ENCODE data around the gene SMAGP. TPM values are rescaled to one million over a fixed set of nuclear protein-coding genes. Genes with fewer than 3 reads are reported as not detected.
A peak's percentile ranks its signal among the peaks of the same experiment; 100 is the strongest.

Gene SMAGP
- total and polyA plus RNA-seq, 10 donors: 8.2 to 18.1 (median 11.6) TPM

DNA sequence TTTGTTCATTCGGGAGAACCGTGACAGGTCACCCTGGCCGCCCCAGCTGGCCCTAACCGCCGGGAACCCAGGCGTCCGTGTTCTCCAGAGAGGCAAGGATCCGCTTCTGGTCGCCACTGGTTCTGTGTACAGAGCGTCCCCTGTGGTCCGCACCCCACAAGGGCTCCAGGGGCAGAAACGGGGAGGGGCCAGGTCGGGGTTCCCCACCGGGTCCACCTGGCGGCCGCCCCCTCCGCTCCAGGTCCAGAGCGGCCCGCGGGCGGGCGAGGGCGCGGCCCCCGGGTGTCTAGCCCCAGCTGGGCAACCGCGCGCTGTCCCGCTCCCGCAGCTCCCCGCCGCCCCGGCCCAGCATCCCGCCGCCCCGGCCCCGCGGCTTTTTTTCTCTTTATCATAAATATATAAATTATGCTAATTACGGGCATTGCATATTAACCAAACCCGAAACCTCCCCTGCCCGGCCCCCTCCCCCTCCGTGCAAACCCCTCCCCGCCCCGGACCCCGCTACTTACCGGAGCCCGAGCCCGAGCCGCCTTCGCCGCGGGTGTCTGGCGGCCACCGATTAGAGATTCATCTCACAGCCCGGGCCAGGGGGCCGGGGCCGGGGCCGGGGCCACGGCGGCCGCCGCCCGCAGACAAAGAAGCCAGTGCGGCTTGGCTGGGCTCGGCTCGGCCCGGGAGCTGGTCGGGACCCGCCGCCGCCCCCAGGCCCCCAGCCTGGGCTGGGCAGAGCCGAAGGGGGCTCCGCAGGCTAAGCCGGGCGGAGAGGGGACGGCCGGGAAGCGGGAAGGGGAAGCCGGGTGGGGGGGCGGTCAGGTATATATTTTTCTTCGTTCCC, 52.9 kb downstream of the SMAGP start:
- intact Hi-C loops (cut with DNase I; ENCODE audit: low total_unique reads): no loop called here
- peak; percentile 90 for DNase-seq
- WGBS, 5 donors: 2 to 3% (median 2%) methylated on average over 43 to 79 of the region's 81 CpGs

DNA sequence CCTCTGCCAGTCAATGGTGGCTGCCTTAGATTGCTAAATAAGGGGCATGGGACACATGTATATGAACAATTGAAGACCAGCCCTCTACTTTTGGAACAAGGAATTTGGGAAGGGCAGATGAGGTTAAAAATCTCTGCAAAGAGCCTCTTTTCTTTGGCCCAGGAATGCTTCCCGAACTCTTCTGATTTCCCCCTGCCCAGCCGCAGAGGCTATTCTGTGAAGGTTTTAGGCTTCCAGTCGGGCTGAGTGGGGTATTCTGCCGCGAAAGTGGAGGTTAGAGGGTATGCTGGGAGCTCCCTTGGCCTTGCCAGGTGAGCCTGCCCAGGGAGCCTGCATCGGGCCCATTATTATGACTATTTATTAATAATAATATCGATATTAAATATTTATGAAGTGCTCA, 53.6 kb downstream of the SMAGP start:
- H3K36me3 ChIP-seq: peaks cover 0 to 11% (median 0%) of the 10 kb centered on the region in 6 donors
- DNase-seq: no peak
- H3K9me3 ChIP-seq: no peaks in the 10 kb centered on the region
- peak overlapping the region; percentile 67 to 87 (median 71) for H3K4me3 ChIP-seq
- H3K27ac ChIP-seq: peak overlapping the region; percentile 90 to 99 (median 96)
- 36 to 70% (median 58%) methylated on average over 7 of the region's 7 CpGs for WGBS, 5 donors
- TF ChIP-seq POLR2AphosphoS5 (IDR thresholded peaks at IDR 0.05) (no peak), POLR2A (IDR thresholded peaks at IDR 0.05) (no peak)
- TF ChIP-seq, protein P1, sequence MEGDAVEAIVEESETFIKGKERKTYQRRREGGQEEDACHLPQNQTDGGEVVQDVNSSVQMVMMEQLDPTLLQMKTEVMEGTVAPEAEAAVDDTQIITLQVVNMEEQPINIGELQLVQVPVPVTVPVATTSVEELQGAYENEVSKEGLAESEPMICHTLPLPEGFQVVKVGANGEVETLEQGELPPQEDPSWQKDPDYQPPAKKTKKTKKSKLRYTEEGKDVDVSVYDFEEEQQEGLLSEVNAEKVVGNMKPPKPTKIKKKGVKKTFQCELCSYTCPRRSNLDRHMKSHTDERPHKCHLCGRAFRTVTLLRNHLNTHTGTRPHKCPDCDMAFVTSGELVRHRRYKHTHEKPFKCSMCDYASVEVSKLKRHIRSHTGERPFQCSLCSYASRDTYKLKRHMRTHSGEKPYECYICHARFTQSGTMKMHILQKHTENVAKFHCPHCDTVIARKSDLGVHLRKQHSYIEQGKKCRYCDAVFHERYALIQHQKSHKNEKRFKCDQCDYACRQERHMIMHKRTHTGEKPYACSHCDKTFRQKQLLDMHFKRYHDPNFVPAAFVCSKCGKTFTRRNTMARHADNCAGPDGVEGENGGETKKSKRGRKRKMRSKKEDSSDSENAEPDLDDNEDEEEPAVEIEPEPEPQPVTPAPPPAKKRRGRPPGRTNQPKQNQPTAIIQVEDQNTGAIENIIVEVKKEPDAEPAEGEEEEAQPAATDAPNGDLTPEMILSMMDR (IDR thresholded peaks at IDR 0.05 in 8 of 11, conservative IDR thresholded peaks at IDR 0.05 in 3 of 11): no peak
- no peaks in the 10 kb centered on the region for H3K27me3 ChIP-seq (replicated peaks in 1 of 7)
- intact Hi-C loops (cut with DNase I; ENCODE audit: low total_unique reads): no loop called here
- H3K4me1 ChIP-seq: peaks cover 6 to 30% (median 26%) of the 10 kb centered on the region in 6 donors

More for the DNA sequence above, 52.9 kb downstream of the SMAGP start:
- Histone ChIP-seq H3K27ac (peak overlapping the region; percentile 90 to 99 (median 96)), H3K36me3 (peaks cover 0 to 11% (median 0%) of the 10 kb centered on the region in 6 donors), H3K9me3 (no peaks in the 10 kb centered on the region), H3K27me3 (replicated peaks in 1 of 7) (no peaks in the 10 kb centered on the region), H3K4me1 (peaks cover 6 to 30% (median 26%) of the 10 kb centered on the region in 6 donors), H3K4me3 (peak overlapping the region; percentile 67 to 87 (median 71))
- TF ChIP-seq POLR2A (IDR thresholded peaks at IDR 0.05) (no peak), POLR2AphosphoS5 (IDR thresholded peaks at IDR 0.05) (peak in 2 of 3 donors; percentile 58 to 61)
- TF ChIP-seq, protein P1 (IDR thresholded peaks at IDR 0.05 in 8 of 11, conservative IDR thresholded peaks at IDR 0.05 in 3 of 11): peak in 5 of 11 experiments; percentile 6 to 48 (median 19)

DNA sequence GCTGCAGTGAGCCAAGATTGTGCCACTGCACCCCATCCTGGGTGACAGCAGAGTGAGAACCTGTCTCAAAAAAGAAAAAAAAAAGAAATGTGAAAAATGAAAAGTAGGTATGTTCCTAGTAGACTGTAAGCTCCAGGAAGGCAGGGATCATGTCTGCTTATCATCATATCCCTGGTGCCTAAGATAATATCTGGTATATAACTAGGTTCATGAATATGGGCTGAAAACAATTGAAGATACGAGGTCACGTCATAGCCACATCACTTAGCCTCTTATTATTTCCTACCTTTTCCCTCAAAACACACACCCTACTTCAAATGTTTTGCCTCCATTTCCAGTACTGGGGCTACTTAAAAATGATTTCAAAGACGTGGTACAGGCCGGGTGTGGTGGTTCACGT, 55.3 kb downstream of the SMAGP start:
- Histone ChIP-seq H3K36me3 (peaks cover 0 to 18% (median 0%) of the 10 kb centered on the region in 6 donors), H3K27me3 (replicated peaks in 1 of 7) (no peaks in the 10 kb centered on the region), H3K4me1 (peaks cover 6 to 30% (median 26%) of the 10 kb centered on the region in 6 donors), H3K4me3 (no peak overlapping the region), H3K27ac (no peak overlapping the region), H3K9me3 (no peaks in the 10 kb centered on the region)
- intact Hi-C loops (cut with DNase I; ENCODE audit: low total_unique reads): no loop called here
- no peak for DNase-seq
- TF ChIP-seq POLR2AphosphoS5 (IDR thresholded peaks at IDR 0.05): no peak
- TF ChIP-seq, protein P1 (IDR thresholded peaks at IDR 0.05 in 8 of 11, conservative IDR thresholded peaks at IDR 0.05 in 3 of 11): no peak
- TF ChIP-seq POLR2A (IDR thresholded peaks at IDR 0.05): no peak
- 95 to 98% (median 96%) methylated on average over 5 of the region's 5 CpGs for WGBS, 5 donors

Data from spleen (tissue), 11 donors.